ENCODE data around the gene GALNT8. TPM values are rescaled to one million over a fixed set of nuclear protein-coding genes. Genes with fewer than 3 reads are reported as not detected.

GALNT8 gene
- total RNA-seq, 1 donor from 2014 or later: 0.21 TPM

DNA sequence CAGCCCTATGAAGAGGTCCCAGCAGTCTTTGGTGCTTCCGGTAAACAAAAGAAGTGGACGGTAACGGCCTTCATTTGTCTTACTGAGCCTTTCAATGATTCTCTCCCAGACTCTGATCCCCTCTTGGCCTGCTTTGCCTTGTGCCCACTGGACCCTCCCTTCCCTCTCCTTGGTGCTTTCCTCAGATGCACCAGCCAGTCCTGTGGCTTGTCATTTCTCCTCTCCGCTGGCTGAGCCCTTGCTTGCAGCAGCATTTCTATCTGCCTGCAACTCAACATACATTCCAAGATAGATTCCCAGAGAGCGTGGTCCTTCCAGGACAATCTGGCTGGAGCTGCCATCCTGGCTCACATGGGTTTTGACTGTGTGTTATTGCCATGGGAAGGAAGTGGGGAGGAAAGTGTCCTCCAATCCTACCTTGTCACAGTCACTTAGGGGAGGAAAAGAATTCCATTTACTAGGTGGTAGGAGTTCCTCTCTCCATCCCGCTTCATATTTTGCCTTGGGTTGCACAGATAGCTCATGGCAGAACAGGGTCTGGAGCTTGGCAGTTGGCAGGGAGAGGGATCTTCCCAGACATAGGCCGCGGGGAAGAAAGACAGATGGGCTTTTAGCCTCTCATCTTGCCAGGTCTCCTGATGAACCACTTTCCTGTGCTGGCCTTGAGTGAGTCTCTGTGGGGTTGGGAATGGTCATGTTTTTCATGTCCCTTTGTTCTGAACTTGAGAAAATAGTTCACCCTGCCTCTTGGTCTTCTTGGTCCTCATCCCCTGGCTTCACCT lies 96.7 kb downstream of the GALNT8 start:
- Mint-ChIP-seq H3K27me3 (ENCODE audit: unreplicated experiment) (no peaks in the 10 kb centered on the region), H3K36me3 (ENCODE audit: unreplicated experiment) (no peaks in the 10 kb centered on the region), H3K9me3 (ENCODE audit: unreplicated experiment) (no peaks in the 10 kb centered on the region), H3K4me1 (ENCODE audit: unreplicated experiment) (no peaks in the 10 kb centered on the region), H3K27ac (ENCODE audit: unreplicated experiment) (no peak overlapping the region), H3K4me3 (ENCODE audit: unreplicated experiment) (no peak overlapping the region)
- TF ChIP-seq, protein P1, sequence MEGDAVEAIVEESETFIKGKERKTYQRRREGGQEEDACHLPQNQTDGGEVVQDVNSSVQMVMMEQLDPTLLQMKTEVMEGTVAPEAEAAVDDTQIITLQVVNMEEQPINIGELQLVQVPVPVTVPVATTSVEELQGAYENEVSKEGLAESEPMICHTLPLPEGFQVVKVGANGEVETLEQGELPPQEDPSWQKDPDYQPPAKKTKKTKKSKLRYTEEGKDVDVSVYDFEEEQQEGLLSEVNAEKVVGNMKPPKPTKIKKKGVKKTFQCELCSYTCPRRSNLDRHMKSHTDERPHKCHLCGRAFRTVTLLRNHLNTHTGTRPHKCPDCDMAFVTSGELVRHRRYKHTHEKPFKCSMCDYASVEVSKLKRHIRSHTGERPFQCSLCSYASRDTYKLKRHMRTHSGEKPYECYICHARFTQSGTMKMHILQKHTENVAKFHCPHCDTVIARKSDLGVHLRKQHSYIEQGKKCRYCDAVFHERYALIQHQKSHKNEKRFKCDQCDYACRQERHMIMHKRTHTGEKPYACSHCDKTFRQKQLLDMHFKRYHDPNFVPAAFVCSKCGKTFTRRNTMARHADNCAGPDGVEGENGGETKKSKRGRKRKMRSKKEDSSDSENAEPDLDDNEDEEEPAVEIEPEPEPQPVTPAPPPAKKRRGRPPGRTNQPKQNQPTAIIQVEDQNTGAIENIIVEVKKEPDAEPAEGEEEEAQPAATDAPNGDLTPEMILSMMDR (IDR thresholded peaks at IDR 0.05): no peak
- no peak for DNase-seq (ENCODE audit: extremely low spot score, unreplicated experiment)

DNA sequence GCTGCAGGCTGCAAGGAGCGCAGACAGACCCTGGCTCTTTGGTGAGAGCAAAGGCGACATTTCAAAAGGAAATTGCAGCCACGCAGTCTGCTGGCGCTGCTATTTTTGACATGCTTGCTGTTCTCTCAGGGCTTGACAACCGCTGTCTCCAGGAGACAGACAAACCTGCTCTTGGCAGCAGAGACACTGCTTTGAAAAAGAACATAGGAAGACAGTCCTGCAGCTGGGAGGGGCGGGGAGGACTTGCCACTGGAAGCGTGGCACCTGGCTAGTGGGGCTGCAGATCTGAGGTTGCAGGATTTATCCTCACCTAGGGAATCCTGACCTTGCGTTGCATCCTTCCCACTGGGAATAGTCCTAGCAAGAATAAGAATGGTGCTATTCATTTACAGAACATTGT lies 97.7 kb downstream of the GALNT8 start:
- H3K36me3 Mint-ChIP-seq (ENCODE audit: unreplicated experiment): no peaks in the 10 kb centered on the region
- H3K9me3 Mint-ChIP-seq (ENCODE audit: unreplicated experiment): no peaks in the 10 kb centered on the region
- H3K27ac Mint-ChIP-seq (ENCODE audit: unreplicated experiment): no peak overlapping the region
- H3K4me1 Mint-ChIP-seq (ENCODE audit: unreplicated experiment): no peaks in the 10 kb centered on the region
- H3K4me3 Mint-ChIP-seq (ENCODE audit: unreplicated experiment): no peak overlapping the region
- DNase-seq (ENCODE audit: extremely low spot score, unreplicated experiment): no peak
- no peaks in the 10 kb centered on the region for H3K27me3 Mint-ChIP-seq (ENCODE audit: unreplicated experiment)
- TF ChIP-seq, protein P1 (IDR thresholded peaks at IDR 0.05): no peak

- Mint-ChIP-seq H3K4me3 (ENCODE audit: unreplicated experiment) (no peak overlapping the region), H3K9me3 (ENCODE audit: unreplicated experiment) (no peaks in the 10 kb centered on the region), H3K27ac (ENCODE audit: unreplicated experiment) (no peak overlapping the region), H3K4me1 (ENCODE audit: unreplicated experiment) (no peaks in the 10 kb centered on the region), H3K36me3 (ENCODE audit: unreplicated experiment) (no peaks in the 10 kb centered on the region), H3K27me3 (ENCODE audit: unreplicated experiment) (no peaks in the 10 kb centered on the region)
- no peak for DNase-seq (ENCODE audit: extremely low spot score, unreplicated experiment)
- TF ChIP-seq, protein P1 (IDR thresholded peaks at IDR 0.05): no peak
Observed at GRCh38 chr12:4819654-4820053, 99.5 kb downstream of the GALNT8 start.

GRCh38 chr12:4820971-4821370 lies 100.8 kb downstream of the GALNT8 start:
- TF ChIP-seq, protein P1 (IDR thresholded peaks at IDR 0.05): no peak
- no peak for DNase-seq (ENCODE audit: extremely low spot score, unreplicated experiment)
- Mint-ChIP-seq H3K27ac (ENCODE audit: unreplicated experiment) (no peak overlapping the region), H3K4me3 (ENCODE audit: unreplicated experiment) (no peak overlapping the region), H3K9me3 (ENCODE audit: unreplicated experiment) (no peaks in the 10 kb centered on the region), H3K36me3 (ENCODE audit: unreplicated experiment) (no peaks in the 10 kb centered on the region), H3K27me3 (ENCODE audit: unreplicated experiment) (no peaks in the 10 kb centered on the region), H3K4me1 (ENCODE audit: unreplicated experiment) (no peaks in the 10 kb centered on the region)

Other genes starting within 250 kb of the GALNT8 start
- gene RAD51AP1, start 181.5 kb upstream of the GALNT8 start, total RNA-seq: 4.4 and 6.7 TPM in 2 replicates
- 34.4 and 35.0 TPM in 2 replicates for gene DYRK4, start 158.2 kb upstream of the GALNT8 start, total RNA-seq
- 0.97 and 1.1 TPM in 2 replicates for gene AKAP3, start 71.3 kb upstream of the GALNT8 start, total RNA-seq
- gene NDUFA9, start 71.3 kb upstream of the GALNT8 start, total RNA-seq: 78.9 and 87.4 TPM in 2 replicates
- gene KCNA1, start 189.5 kb downstream of the GALNT8 start, total RNA-seq: 0.31 and 0.40 TPM in 2 replicates

All from osteocyte (in vitro differentiated cells).